ENCODE measurements around the gene LDB3. TPM values are rescaled to one million over a fixed set of nuclear protein-coding genes. Genes with fewer than 3 reads are reported as not detected.

Gene LDB3
- polyA plus RNA-seq, 2 of the 4 experiments (the other 2 are of a cell fraction) = 0.13 TPM

GRCh38 chr10:86657011-86657395 is 11.3 kb upstream of the LDB3 start:
- 75% methylated on average over 8 of the region's 8 CpGs for WGBS (ENCODE audit: missing lambda C conversion rate)
- ChIA-PET CTCF (interaction anchor here (1.2 to 3.5 kb wide), 2 partner anchors 11 to 15 kb away, joined by 5 to 10 read pairs; no protein-coding TSS in a partner anchor), POLR2A (no interaction called here)
- FAIRE-seq = no peak
- no peak for TF ChIP-seq CBX8 (IDR thresholded peaks at IDR 0.05)
- no peak for TF ChIP-seq EHF (CRISPR knock-in tag; IDR thresholded peaks at IDR 0.05)
- TF ChIP-seq HES2 (IDR thresholded peaks at IDR 0.05) = no peak
- TF ChIP-seq EP300 (IDR thresholded peaks at IDR 0.05) = no peak
- TF ChIP-seq HDAC2 (IDR thresholded peaks at IDR 0.05) = no peak
- no peak for TF ChIP-seq USF2 (IDR thresholded peaks at IDR 0.05)
- no peak for TF ChIP-seq HEYL (CRISPR knock-in tag; IDR thresholded peaks at IDR 0.05)
- no peak for TF ChIP-seq CEBPB (IDR thresholded peaks at IDR 0.05)
- Histone ChIP-seq H3K9me3 (no peaks in the 10 kb centered on the region), H3K4me2 (no peak overlapping the region), H3K27ac (no peak overlapping the region), H3K4me3 (no peak overlapping the region), H3K4me1 (no peaks in the 10 kb centered on the region)
- DNase-seq (ENCODE audit: low read depth in 1 of 2, low spot score in 1 of 2) = no peak
- ATAC-seq = no peak

- DNase-seq (ENCODE audit: low read depth in 1 of 2, low spot score in 1 of 2) = no peak
- no peak for FAIRE-seq
- WGBS (ENCODE audit: missing lambda C conversion rate) = 62% methylated on average over 19 of the region's 19 CpGs
- Histone ChIP-seq H3K9me3 (no peaks in the 10 kb centered on the region), H3K4me1 (no peaks in the 10 kb centered on the region), H3K27ac (no peak overlapping the region), H3K4me3 (no peak overlapping the region), H3K4me2 (no peak overlapping the region)
- ATAC-seq = no peak
- ChIA-PET POLR2A (no interaction called here), CTCF (interaction anchor here (1.2 to 3.5 kb wide), 3 partner anchors 12 to 31 kb away, joined by 3 to 10 read pairs (median 5); no protein-coding TSS in a partner anchor)
- TF ChIP-seq ZNF302 (CRISPR knock-in tag; IDR thresholded peaks at IDR 0.05) (no peak), REST (IDR thresholded peaks at IDR 0.05) (no peak), CHD2 (IDR thresholded peaks at IDR 0.05; ENCODE audit: low read length, partially characterized antibody) (no peak), HOXB5 (CRISPR knock-in tag; IDR thresholded peaks at IDR 0.05) (no peak), EP300 (IDR thresholded peaks at IDR 0.05) (no peak)
Observed at GRCh38 chr10:86657396-86658011, 10.8 kb upstream of the LDB3 start.

- H3K27ac ChIP-seq = no peak overlapping the region
- H3K4me1 ChIP-seq = no peaks in the 10 kb centered on the region
- ATAC-seq = no peak
- H3K4me3 ChIP-seq = no peak overlapping the region
- DNase-seq (ENCODE audit: low read depth in 1 of 2, low spot score in 1 of 2) = no peak
- no peaks in the 10 kb centered on the region for H3K9me3 ChIP-seq
- no peak for FAIRE-seq
- 85% methylated on average over 12 of the region's 12 CpGs for WGBS (ENCODE audit: missing lambda C conversion rate)
- POLR2A ChIA-PET = no interaction called here
- H3K4me2 ChIP-seq = no peak overlapping the region
- CTCF ChIA-PET = interaction anchor here (1.3 kb wide), 1 partner anchor 30 kb away, joined by 3 read pairs; no protein-coding TSS in a partner anchor
- TF ChIP-seq ATOH8 (CRISPR knock-in tag; IDR thresholded peaks at IDR 0.05; ENCODE audit: low read depth) (no peak), ZNF302 (CRISPR knock-in tag; IDR thresholded peaks at IDR 0.05) (no peak), ESRRA (IDR thresholded peaks at IDR 0.05; ENCODE audit: borderline replicate concordance, low read length) (no peak), ELK1 (IDR thresholded peaks at IDR 0.05; ENCODE audit: low read depth, low read length) (no peak), MAFK (IDR thresholded peaks at IDR 0.05; ENCODE audit: partially characterized antibody) (no peak), RARB (CRISPR knock-in tag; IDR thresholded peaks at IDR 0.05) (no peak), POLR2AphosphoS2 (conservative IDR thresholded peaks at IDR 0.05; ENCODE audit: low read length) (no peak), PBX3 (IDR thresholded peaks at IDR 0.05) (no peak)
Observed at GRCh38 chr10:86658261-86658741, 10.0 kb upstream of the LDB3 start.

Data from A549 (cell line).